ENCODE measurements around the gene TSPO2. TPM values are rescaled to one million over a fixed set of nuclear protein-coding genes. Genes with fewer than 3 reads are reported as not detected.

Gene TSPO2
- total RNA-seq, 1 donor from 2014 or later: not detected

- Histone ChIP-seq H3K4me2 (no peak overlapping the region), H3K79me2 (ENCODE audit: low read depth) (no peaks in the 10 kb centered on the region), H3K9me3 (ENCODE audit: low read depth) (no peaks in the 10 kb centered on the region), H3K4me1 (peaks cover 15% of the 10 kb centered on the region), H3K4me3 (no peak overlapping the region), H3K36me3 (no peaks in the 10 kb centered on the region), H3K27me3 (no peaks in the 10 kb centered on the region), H3K9ac (no peak overlapping the region), H3K27ac (no peak overlapping the region), H3F3A (ENCODE audit: low read depth) (no peaks in the 10 kb centered on the region), H2AFZ (replicated peaks) (no peak overlapping the region), H4K20me1 (ENCODE audit: low read depth) (no peaks in the 10 kb centered on the region)
- peak; percentile 39 for DNase-seq (ENCODE audit: low spot score)
- H3K4me1 Mint-ChIP-seq: peaks cover 11% of the 10 kb centered on the region
- H3K4me3 Mint-ChIP-seq: no peak overlapping the region
- no peak overlapping the region for H3K27ac Mint-ChIP-seq
- H3K27me3 Mint-ChIP-seq (ENCODE audit: insufficient read depth, low read depth): peaks cover 2% of the 10 kb centered on the region
- H3K36me3 Mint-ChIP-seq: no peaks in the 10 kb centered on the region
- TF ChIP-seq EZH2phosphoT487 (IDR thresholded peaks at IDR 0.05): no peak
- TF ChIP-seq CTCF (IDR thresholded peaks at IDR 0.05): no peak
- no peaks in the 10 kb centered on the region for H3K9me3 Mint-ChIP-seq
These were observed 7.3 kb downstream of the TSPO2 start for GRCh38 chr6:41049521-41049920.

- TF ChIP-seq CTCF (IDR thresholded peaks at IDR 0.05) (no peak), EZH2phosphoT487 (IDR thresholded peaks at IDR 0.05) (no peak), EZH2 (IDR thresholded peaks at IDR 0.05) (no peak)
- Histone ChIP-seq H3K36me3 (no peaks in the 10 kb centered on the region), H3F3A (ENCODE audit: low read depth) (no peaks in the 10 kb centered on the region), H3K27me3 (no peaks in the 10 kb centered on the region), H2AFZ (replicated peaks) (no peak overlapping the region), H4K20me1 (ENCODE audit: low read depth) (no peaks in the 10 kb centered on the region), H3K9ac (no peak overlapping the region), H3K4me1 (peaks cover 15% of the 10 kb centered on the region), H3K27ac (no peak overlapping the region), H3K4me3 (no peak overlapping the region), H3K4me2 (no peak overlapping the region), H3K79me2 (ENCODE audit: low read depth) (no peaks in the 10 kb centered on the region), H3K9me3 (ENCODE audit: low read depth) (no peaks in the 10 kb centered on the region)
- H3K4me3 Mint-ChIP-seq: no peak overlapping the region
- DNase-seq (ENCODE audit: low spot score): no peak
- peaks cover 2% of the 10 kb centered on the region for H3K27me3 Mint-ChIP-seq (ENCODE audit: insufficient read depth, low read depth)
- peaks cover 11% of the 10 kb centered on the region for H3K4me1 Mint-ChIP-seq
- H3K9me3 Mint-ChIP-seq: no peaks in the 10 kb centered on the region
- H3K27ac Mint-ChIP-seq: no peak overlapping the region
- H3K36me3 Mint-ChIP-seq: no peaks in the 10 kb centered on the region
These were observed 7.7 kb downstream of the TSPO2 start for GRCh38 chr6:41049955-41050354.

GRCh38 chr6:41050536-41050935, 8.3 kb downstream of the TSPO2 start:
- Histone ChIP-seq H3K9ac (no peak overlapping the region), H3K79me2 (ENCODE audit: low read depth) (no peaks in the 10 kb centered on the region), H3K4me1 (peaks cover 15% of the 10 kb centered on the region), H3K9me3 (ENCODE audit: low read depth) (no peaks in the 10 kb centered on the region), H3K4me3 (no peak overlapping the region), H3K4me2 (no peak overlapping the region), H4K20me1 (ENCODE audit: low read depth) (no peaks in the 10 kb centered on the region), H3K27me3 (no peaks in the 10 kb centered on the region), H3K27ac (no peak overlapping the region), H3F3A (ENCODE audit: low read depth) (no peaks in the 10 kb centered on the region), H2AFZ (replicated peaks) (no peak overlapping the region), H3K36me3 (no peaks in the 10 kb centered on the region)
- TF ChIP-seq EZH2phosphoT487 (IDR thresholded peaks at IDR 0.05) (no peak), EZH2 (IDR thresholded peaks at IDR 0.05) (no peak), CTCF (IDR thresholded peaks at IDR 0.05) (no peak)
- H3K36me3 Mint-ChIP-seq: no peaks in the 10 kb centered on the region
- H3K4me1 Mint-ChIP-seq: peaks cover 11% of the 10 kb centered on the region
- no peaks in the 10 kb centered on the region for H3K9me3 Mint-ChIP-seq
- H3K27me3 Mint-ChIP-seq (ENCODE audit: insufficient read depth, low read depth): peaks cover 2% of the 10 kb centered on the region
- H3K4me3 Mint-ChIP-seq: no peak overlapping the region
- H3K27ac Mint-ChIP-seq: no peak overlapping the region
- no peak for DNase-seq (ENCODE audit: low spot score)

Measured in neural progenitor cell (in vitro differentiated cells).